AG08395 (cell line): ENCODE data around the gene DGKD.
"Not testable (repeated sequence)": the region's sequence is repeated elsewhere in the genome, so short reads cannot be mapped to it uniquely, and the experiment has no call there.

Experiments used
- DNase-seq: peaks from one replicate; pipeline ENCODE4 v3.0.0; 2012; ENCODE audit warnings: mixed read lengths, low spot score

Gene DGKD

DNA sequence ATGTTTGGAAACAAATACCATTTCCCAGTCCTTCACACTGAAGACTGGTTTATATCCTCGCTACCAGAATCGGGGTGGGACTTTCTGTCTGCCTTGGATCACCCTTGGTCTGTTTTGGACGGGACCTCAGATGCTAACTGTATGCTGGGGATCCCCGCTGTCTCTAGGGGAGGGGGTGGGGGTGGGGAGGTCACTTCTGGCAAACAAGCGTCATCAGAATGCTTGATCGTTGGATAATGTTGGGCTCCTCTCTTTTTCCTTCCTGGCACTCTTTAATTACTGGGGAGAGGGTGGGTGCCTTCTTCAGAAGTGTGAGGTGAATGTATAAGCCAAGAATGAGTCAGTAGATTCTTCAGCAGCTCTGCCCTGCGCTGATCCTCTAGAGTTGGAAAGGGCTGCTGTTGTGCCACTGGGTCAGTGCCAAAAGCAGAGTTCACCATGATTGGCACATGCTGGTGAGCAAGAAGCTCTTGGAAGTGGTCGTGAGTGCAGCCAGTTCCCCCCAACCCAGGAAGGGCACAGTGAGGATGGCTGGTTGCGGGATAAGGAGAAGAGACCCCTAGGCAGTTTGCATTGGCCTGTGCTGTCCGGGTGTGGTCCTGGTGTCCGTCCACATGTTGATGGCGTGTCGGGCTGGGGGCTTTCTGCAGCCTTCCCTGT lies 32.2 kb downstream of the DGKD start:
- DNase-seq, result peak; percentile 17

DNA sequence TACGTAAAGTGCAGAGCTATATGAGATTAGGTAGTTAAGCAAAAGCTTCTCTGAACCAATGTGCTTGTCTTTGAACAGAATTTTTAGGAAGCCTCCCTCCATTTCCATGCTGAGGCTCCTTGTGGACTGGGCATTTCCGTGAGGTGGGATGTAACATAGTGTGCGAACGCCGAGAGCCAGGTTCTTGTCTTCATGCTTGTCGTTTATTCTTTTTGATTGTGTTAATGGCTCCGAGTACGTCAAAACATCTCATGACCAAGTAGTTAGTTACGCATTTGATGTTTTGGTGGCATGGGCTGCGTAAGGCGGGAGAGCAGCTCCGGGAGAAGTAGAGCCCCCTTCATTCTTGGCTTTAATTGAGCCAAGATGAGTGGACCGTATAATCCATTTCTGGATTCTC lies 32.9 kb downstream of the DGKD start:
- no peak for DNase-seq

DNA sequence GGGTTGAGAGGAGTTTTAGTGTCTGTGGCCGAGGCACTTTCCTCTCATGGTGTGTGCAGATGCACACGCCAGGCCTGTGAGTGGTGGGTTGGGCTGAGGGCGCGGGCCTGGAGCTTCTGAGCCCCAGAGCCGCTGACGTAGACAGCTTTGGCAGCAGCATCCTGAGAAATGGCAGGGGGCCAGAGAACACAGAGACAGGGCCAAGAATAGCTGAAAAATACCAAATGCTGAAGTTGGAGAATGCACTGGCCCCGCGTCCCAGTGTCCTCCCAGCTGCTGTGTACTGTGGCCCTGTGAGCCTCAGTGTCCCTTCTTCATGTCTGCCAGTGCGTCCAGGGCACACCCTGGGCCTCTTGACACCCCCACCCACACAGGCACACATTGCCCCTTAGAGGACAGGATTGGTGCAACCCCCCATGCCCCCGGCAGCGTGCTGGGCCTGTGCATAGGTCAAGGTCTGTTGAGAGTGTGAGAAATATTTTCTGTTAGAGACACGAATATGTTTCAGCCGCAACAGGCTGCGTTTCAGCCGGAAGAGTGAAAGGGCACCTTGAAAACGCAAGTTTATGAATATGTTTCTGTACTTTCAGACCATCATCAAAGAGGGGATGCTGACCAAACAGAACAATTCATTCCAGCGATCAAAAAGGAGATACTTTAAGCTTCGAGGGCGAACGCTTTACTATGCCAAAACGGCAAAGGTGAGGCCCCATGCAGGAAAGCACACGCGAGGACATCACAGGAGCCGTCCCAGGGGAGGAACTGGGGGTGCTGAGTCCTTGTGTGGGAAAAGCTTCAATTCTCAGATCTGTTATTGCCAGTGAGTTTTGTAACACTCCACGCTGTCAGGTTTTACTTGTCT lies 33.6 kb downstream of the DGKD start:
- peak; percentile 89 for DNase-seq

DNA sequence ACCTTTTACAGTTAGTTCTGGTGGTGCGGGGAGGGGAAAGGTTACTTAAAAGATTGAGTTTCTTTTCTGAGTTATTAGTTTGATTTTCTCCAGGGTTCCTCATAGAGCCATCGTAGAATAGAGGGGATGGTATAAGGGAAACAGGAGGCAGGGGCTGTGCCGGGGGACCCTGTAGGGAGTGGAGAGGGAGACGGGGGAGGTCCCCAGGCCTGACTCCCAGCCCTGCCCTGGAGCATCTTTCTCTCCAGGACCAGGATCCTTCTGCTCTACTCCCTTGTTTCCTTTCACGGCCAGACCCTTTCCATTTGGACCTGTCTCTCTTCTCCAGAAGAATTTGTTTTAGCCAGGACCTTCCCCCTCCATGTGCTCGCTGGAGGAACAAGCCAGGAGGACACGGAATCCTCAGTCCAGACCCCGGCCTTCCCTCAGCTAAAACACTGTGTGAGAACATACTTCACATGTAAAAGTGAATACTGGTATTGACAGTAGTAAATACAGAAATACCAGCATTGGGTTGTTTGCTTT lies 35.4 kb downstream of the DGKD start:
- no peak for DNase-seq

DNA sequence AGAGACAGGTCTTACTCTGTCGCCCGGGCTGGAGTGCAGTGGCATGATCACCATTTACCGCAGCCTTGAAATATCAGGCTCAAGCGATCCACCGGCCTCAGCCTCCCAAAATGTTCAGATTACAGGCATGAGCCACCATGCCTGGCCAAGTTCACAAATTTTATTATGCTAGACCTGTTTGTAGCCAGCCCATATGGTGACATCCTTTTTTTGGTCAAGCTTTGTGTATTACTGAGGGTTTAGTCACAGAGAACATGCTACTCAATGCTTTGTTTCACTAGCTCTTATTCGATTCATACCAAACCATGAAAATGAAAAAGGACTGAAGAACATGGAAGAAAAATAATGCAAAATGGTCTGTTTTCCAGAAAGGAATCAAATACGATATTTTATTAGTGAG lies 41.4 kb downstream of the DGKD start:
- no peak for DNase-seq

DNA sequence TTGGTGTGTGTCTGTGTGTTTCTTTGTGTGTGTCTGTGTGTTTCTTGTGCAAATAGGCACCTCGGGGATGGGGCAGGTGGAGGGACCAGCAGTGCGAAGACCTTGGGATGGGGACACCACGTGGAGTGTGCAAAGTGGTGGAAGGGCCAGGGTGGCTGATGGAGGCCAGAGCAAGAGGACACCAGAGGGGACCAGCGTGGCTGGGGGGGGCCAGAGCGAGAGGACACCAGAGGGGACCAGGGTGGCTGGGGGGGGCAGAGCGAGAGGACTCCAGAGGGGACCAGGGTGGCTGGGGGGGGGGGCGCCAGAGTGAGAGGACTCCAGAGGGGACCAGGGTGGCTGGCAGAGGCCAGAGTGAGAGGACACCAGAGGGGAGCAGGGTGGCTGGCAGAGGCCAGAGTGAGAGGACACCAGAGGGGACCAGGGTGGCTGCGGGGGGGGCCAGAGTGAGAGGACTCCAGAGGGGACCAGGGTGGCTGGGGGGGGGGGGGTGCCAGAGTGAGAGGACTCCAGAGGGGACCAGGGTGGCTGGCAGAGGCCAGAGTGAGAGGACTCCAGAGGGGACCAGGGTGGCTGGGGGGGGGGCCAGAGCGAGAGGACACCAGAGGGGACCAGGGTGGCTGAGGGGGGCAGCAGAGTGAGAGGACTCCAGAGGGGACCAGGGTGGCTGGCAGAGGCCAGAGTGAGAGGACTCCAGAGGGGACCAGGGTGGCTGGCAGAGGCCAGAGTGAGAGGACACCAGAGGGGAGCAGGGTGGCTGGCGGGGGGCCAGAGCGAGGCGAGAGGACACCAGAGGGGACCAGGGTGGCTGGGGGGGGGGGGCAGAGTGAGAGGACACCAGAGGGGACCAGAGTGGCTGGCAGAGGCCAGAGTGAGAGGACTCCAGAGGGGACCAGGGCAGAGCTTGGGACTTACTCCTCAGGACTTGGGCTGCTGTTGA lies 42.7 kb downstream of the DGKD start:
- not testable (repeated sequence) for DNase-seq

DNA sequence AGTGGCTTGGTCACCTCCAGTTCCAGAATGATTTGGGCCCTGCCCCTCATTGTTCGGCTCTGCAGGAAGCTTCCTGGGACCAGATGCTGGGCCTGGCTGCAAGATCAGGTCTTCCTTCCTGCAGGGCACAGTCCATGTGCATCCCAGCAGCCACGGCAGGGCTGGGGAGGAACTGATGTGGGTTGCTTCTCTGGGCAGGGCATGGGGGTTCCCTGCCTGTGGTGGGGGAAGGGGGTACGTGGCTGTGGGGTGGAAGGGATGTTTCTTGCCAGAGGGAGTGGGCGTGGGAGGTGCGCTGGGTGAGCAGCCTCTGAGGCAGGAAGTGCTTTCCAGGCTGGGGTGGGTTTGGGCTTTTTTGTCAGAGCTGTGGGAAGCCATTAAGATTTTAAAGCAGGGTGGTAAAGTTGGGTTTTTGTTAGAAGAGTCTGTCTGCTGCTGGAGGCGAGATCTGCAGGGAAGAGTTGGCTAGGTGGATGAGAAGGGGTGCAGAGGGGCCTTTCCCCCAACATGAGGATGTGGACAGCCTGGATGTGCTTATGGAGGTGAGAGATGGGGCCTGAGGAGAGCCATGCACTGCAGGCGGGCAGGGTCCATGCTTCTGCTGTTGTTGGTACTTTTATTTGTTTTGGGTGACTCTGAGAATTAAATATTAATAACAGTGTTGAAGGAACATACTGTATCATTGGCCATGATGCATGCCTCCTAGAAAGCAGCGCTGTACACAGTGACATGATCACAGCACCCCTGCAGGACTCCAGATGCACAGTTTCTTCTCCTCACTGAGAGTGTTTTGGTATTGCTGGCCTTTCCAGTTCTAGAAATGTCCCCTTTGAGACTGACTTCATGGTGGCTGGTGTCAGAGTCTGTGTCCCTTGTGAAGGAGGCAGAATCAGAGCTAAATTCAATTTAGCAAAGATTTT lies 45.3 kb downstream of the DGKD start:
- no peak for DNase-seq

DNA sequence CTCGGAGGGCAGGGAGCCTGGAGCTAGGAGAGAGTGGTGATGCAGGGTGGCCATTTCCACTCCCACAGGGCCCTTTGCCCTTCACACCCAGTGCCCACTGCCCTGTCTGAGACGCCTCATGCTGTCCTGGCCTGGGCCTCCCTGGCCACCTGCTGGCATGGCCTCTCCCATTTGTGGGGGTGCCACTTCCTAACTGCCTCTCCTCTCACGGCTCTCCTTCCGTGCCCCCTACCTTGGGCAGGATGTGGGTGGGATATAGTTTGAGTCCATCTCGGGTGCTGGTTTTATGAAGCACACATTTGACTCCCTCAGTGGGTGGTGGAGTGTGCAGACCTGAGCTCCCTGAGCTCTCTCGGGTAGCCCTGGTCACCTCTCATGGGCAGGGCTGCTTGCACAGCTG lies 46.0 kb downstream of the DGKD start:
- DNase-seq, result no peak

DNA sequence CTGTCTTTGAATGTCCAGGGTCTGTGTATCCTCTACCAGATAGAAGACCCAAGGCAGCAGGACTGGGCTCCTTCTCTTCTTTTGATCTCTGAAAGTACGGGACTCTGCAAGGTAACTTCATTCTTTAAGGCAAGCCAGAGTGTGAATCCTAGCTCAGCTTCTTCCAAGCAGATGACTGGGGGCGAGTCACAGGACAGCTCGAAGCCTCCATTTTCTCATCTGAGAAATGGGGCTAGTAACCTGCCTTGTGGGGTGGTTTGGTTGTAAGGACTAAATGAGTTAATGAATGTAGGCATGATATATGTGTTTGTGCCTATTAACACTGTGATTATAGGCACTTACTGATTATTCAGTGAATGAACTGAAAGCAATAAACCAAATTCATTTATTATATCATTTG lies 46.7 kb downstream of the DGKD start:
- no peak for DNase-seq

DNA sequence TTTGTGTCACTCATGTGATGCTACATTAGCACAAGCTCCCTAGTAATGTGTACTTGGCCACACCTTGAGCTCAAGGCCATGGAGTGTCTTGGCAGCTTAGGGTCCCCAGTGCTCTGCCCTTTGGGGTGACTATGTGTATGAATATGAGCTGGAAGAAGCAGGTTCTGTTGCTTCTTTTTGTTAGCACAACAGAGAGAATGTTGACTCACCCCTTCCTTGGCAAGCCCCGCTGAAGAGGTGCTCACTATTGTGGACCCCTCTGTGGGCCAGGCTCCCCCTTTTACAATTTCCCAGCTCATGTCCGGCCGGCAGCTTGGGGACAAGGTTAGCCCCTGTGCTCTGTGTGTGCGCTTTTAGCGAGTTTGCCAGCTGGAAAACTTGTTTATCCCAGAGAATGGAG lies 48.1 kb downstream of the DGKD start:
- no peak for DNase-seq

DNA sequence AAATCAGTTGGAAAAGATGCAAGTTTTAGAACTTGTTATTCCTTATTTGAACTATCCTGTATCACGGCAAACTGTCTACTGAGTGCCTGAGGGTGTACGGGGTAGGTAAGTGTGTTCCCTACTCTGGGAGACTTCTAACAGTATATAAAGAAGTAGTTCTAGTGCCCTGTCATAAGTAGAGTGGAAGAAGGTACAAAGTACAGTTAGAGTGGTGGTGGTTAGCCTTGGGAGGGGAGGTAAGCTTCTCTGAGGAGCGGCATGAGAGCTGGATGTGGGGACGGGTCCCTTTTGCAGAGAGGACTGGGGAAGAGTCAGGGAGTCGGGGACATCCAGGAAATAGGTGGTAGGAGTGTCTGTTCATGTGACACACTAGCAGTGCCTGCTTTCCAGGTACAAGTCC lies 48.5 kb downstream of the DGKD start:
- DNase-seq, result no peak

DNA sequence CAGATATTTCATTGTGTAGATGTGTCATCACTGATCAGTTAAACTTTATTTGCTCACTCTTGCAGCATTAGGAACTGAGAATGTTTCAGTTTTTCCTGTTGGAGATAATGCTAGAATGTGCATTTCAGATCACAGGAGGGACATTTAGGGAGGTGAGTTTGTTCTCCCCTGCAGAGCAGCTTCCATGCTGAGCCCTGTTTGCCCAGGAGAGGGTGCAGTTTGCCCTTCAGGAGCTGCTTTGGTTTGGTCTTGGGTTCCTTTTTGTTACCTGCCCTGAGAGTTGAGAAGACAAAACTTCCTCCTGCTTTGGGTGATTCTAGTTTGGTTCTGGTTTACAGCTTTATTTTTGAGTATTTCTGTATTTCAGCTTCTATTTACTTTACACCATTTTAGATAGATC lies 49.9 kb downstream of the DGKD start:
- DNase-seq, result peak; percentile 44

DNA sequence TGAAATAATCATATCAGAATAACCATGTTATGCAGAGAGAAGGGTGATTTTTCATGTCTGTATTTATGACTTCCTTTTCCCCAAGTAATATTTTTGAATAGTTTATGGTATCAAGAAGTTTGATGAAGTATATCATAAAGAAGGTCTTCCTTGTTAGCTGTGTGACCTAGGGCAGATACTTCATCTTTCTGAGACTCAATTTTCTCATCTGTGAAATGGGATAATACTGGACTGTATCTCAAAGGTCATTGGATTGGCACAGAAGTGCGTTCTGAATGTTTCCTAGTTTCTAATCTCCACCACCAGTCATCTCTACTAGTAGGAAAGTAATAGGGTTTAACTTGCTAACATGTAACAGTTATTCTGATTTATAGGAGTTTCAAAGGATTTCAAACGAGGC lies 52.6 kb downstream of the DGKD start:
- DNase-seq, result no peak

DNA sequence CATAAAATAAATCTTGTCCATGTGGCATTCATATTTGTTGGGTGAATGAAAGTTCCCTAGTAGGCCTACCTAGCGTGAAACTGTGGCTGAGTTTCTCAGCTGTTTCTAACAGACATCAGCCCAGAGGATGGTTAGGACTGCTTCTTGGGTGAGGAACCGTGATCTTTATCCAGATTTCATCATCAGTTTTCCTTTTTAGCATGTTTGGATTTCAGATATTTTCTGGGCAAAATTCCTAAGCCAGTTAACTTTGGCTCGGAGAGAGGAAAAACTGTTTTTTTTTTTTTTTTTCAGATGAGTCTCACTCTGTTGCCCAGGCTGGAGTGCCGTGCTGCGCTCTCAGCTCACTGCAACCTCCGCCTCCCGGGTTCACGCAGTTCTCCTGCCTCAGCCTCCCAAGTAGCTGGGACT lies 53.5 kb downstream of the DGKD start:
- DNase-seq, result peak; percentile 61

DNA sequence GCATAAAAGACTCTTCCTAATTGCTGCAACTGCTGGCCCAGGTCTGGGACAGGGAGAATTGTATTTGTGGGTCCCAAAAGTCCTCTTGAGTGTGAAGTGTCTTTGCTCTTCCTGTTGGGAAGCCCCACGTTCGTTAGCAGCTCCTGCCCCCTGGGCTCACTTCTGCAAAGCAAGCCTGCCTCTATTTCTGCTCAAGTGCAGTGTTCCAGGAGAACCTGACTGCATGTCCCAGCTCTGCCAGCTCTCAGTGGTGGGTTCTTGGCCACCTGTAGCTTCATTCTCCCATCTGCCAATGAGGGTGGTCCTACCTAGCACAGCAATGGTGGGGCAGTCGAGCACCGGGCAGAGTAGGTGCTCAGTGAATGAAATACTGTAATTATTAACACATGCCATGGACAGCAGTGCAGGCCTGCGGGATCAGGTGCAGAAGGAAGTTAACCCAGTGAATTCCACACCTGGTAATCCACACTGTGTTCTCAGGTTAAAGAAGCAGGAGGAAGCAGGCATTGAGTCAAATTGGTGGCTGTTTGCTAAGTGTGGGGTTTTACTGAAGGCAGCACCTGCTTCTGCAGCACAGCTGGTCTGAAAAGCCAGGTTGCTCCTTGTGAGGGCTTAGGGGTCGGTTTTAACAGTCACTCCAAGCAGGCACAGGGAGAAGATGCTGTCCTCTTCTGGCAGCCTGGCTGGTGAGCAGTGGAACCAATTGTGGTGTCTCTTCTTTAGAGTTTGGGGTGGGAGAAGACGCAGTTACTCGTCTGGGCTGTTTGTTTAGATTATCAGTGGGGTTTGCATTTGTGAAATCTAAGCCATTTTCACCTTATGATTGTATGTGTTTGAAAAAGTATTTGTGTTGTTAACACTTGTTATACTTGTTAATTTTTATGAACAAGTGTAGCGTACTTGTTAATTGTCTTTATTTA lies 54.3 kb downstream of the DGKD start:
- DNase-seq, result no peak

DNA sequence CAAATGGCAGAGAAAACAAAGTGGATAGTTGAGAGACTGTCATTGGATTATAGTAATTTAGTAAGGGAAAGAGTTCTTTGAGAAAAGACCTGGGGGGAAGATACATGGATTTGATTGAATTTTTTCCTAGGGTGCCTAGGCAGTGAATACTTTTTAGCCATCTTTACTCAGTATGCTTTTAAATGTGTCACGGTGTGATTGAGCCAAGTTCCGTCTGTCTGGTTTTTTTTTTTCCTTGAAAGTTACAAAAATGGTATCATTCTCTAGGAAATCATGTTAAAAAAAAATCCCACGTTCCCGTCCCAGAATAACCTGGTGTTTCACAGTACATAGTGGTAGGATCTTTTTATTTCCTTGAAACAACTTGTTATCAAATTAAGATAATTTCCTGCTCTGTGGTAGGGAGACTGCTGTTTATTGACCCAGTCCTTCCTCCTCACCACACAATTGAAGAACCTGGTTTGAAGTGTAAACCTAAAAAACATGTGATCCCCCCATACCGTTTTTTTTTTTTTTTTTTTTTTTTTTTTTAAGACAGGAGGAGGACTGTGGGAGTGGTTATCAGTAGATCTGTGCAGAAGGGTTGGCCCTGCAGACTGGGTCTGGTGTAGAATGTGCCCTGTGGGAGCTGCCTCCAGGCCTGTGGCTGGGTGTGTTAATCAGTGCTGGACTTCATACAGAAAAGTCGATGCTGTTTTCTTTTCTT lies 55.1 kb downstream of the DGKD start:
- no peak for DNase-seq

DNA sequence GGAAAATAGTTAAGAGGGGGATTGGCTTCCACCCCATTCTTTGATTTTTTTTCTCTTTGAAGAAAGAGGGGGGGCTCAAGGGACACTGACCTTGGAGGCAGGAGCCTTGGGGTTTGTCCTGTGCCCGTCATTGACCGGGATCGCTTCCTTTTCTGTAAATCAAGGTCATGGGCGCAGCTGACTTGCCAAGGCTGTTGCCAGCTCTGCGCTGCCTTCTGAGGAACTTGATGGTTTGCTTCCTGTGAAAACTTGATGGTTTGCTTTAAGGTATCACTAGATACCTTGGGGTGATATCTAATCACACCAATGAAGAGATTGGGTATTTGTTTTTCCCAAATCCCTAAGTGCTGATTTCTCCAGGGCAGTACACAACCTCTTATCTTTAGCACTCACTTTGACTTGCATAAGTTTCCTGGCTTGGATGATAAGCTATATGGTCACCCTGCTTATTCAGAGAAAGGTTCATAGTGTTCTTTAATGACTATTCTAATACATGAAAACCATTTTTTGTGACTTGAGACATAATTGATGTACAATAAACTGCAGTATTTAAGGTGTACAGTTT lies 56.0 kb downstream of the DGKD start:
- no peak for DNase-seq

DNA sequence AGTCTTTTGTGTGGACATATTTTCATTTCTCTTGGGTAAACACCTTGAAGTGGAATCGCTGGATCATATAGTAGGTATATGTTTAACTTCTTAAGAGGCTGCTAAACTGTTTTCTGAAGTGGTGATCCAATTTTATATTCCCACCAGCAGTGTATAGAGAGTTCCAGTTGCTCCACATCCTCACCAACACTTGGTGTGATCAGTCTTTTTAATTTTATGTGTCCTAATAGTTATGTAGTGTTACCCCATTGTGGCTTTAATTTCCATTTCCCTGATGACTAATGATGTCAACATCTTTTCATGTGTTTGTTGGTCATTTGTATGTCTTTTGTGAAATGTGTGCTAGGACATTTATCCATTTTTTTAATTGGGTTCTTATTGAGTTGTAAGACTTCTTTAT lies 56.9 kb downstream of the DGKD start:
- no peak for DNase-seq

DNA sequence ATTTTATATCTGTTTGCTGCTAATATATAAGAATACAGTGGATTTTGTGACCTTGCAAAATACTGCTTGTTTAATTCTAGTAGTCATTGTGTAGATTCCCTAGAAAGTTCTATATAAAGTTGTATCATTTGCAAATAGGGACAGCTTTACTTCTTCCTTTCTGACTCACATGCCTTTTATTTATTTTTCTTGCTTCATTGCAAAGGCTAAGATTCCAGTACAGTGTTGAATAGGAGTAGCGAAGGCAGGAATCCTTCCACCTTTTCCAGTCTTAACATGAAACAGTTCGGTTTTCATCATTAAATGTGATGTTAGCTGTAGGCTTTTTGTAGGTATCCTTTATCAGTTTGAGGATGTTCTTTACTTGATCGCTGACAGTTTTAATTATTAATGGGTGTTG lies 58.1 kb downstream of the DGKD start:
- DNase-seq, result no peak
